Tibial nerve (tissue), 4 donors: ENCODE results near the gene ITGA1. TPM values are rescaled to one million over a fixed set of nuclear protein-coding genes. Genes with fewer than 3 reads are reported as not detected.

Source experiments
- DNase-seq, 2 donors: peaks; one replicate each; pipeline ENCODE4 v3.0.0-alpha.2; 2019; ENCODE audit warnings: low spot score in 2 of 2
- H3K27ac ChIP-seq, 4 donors: fragments of 200-600 bp; sonication (generic) in 3 of 4; one replicate each; pipeline ENCODE4 v1.5.1; 2017 to 2019; ENCODE audit warnings: mild to moderate bottlenecking in 1 of 4
- H3K27me3 ChIP-seq, 2 donors: fragments of 200-600 bp; sonication (generic) in 1 of 2; one replicate each; pipeline versions ENCODE4 v1.5.1 to v1.6.0; 2017 to 2019
- H3K36me3 ChIP-seq, 3 donors: fragments of 200-600 bp; sonication (generic); one replicate each; pipeline ENCODE4 v1.5.1; 2018 to 2019
- H3K4me1 ChIP-seq, 4 donors: fragments of 200-600 bp; sonication (generic) in 3 of 4; one replicate each; pipeline ENCODE4 v1.5.1; 2017 to 2019
- H3K4me3 ChIP-seq, 4 donors: fragments of 200-600 bp; sonication (generic) in 3 of 4; one replicate each; pipeline ENCODE4 v1.5.1; 2017 to 2019; ENCODE audit warnings: mild to moderate bottlenecking in 1 of 4, moderate library complexity in 1 of 4
- H3K9me3 ChIP-seq, 4 donors: fragments of 200-600 bp; sonication (generic) in 3 of 4; one replicate each; pipeline ENCODE4 v1.5.1; 2017 to 2019
- CTCF ChIP-seq, 5 experiments: fragments of 200-600 bp in 3 of 5; fragments of 450-650 bp in 2 of 5; sonication (generic) in 3 of 5; IDR thresholded peaks; one replicate each; pipeline ENCODE4 v1.5.1; 2016 to 2019; ENCODE audit warnings: antibody characterized with exemption in 5 of 5, mild to moderate bottlenecking in 3 of 5, moderate library complexity in 2 of 5
- EP300 ChIP-seq, 2 donors: sonication (generic); formaldehyde crosslinking; IDR thresholded peaks; one replicate each; pipeline ENCODE4 v1.6.1; 2017; ENCODE audit warnings: antibody characterized with exemption in 2 of 2, mild to moderate bottlenecking in 1 of 2
- POLR2A ChIP-seq, 2 donors: fragments of 450-650 bp; IDR thresholded peaks; one replicate each; pipeline ENCODE4 v1.6.1; 2017; ENCODE audit warnings: antibody characterized with exemption in 2 of 2, mild to moderate bottlenecking in 2 of 2, moderate library complexity in 2 of 2
- WGBS, 2 donors: methylation state at CpG; one replicate each; pipeline ENCODE4 v1.1.5; 2018; 5-methylcytosine and 5-hydroxymethylcytosine counted together
- total RNA-seq, 4 donors: library from RNA; depleted of rRNA; stranded (reverse); fragments of >200 nt; gene quantifications; one replicate each; pipeline ENCODE4 v1.1.0, GENCODE V29; 2016

The ITGA1 gene
- total RNA-seq, 4 donors from 2014 or later: 26.8 to 62.5 (median 27.7) TPM

GRCh38 chr5:52784737-52785136 is 3.0 kb upstream of the ITGA1 start:
- H3K4me1 ChIP-seq: peaks cover 0 to 20% (median 6%) of the 10 kb centered on the region in 4 donors
- no peak overlapping the region for H3K27ac ChIP-seq
- H3K9me3 ChIP-seq: no peaks in the 10 kb centered on the region
- no peak for DNase-seq
- H3K27me3 ChIP-seq: no peaks in the 10 kb centered on the region
- TF ChIP-seq POLR2A (IDR thresholded peaks at IDR 0.05) (no peak), CTCF (IDR thresholded peaks at IDR 0.05) (no peak), EP300 (IDR thresholded peaks at IDR 0.05) (no peak)
- H3K4me3 ChIP-seq: no peak overlapping the region
- 63 to 73% methylated on average over 6 of the region's 6 CpGs for WGBS, 2 donors
- no peaks in the 10 kb centered on the region for H3K36me3 ChIP-seq

GRCh38 chr5:52786391-52786790 is 1.3 kb upstream of the ITGA1 start:
- WGBS, 2 donors: 31 to 34% methylated on average over 4 of the region's 4 CpGs
- H3K4me1 ChIP-seq: peaks cover 0 to 31% (median 6%) of the 10 kb centered on the region in 4 donors
- no peak overlapping the region for H3K4me3 ChIP-seq
- no peak for TF ChIP-seq POLR2A (IDR thresholded peaks at IDR 0.05)
- TF ChIP-seq CTCF (IDR thresholded peaks at IDR 0.05): no peak
- no peak for TF ChIP-seq EP300 (IDR thresholded peaks at IDR 0.05)
- no peaks in the 10 kb centered on the region for H3K27me3 ChIP-seq
- H3K9me3 ChIP-seq: no peaks in the 10 kb centered on the region
- H3K36me3 ChIP-seq: no peaks in the 10 kb centered on the region
- peak overlapping the region in 1 of 4 donors; percentile 94 for H3K27ac ChIP-seq
- DNase-seq: no peak

GRCh38 chr5:52786949-52787599 is 642 bp upstream of the ITGA1 start:
- TF ChIP-seq EP300 (IDR thresholded peaks at IDR 0.05) (no peak), CTCF (IDR thresholded peaks at IDR 0.05) (peak in 2 of 5 experiments; percentile 19 to 28)
- Histone ChIP-seq H3K36me3 (no peaks in the 10 kb centered on the region), H3K27ac (peak overlapping the region; percentile 75 to 94 (median 88)), H3K4me3 (peak overlapping the region; percentile 68 to 77 (median 73)), H3K4me1 (peaks cover 0 to 36% (median 6%) of the 10 kb centered on the region in 4 donors), H3K27me3 (no peaks in the 10 kb centered on the region), H3K9me3 (no peaks in the 10 kb centered on the region)
- WGBS, 2 donors: 6 to 8% methylated on average over 11 of the region's 11 CpGs
- DNase-seq: no peak

- peaks cover 0 to 43% (median 6%) of the 10 kb centered on the region in 4 donors for H3K4me1 ChIP-seq
Measured at GRCh38 chr5:52788505-52788821, 747 bp downstream of the ITGA1 start.

More at GRCh38 chr5:52788505-52788821, 747 bp downstream of the ITGA1 start:
- TF ChIP-seq POLR2A (IDR thresholded peaks at IDR 0.05) (no peak), CTCF (IDR thresholded peaks at IDR 0.05) (no peak), EP300 (IDR thresholded peaks at IDR 0.05) (no peak)
- WGBS, 2 donors: 3 to 5% methylated on average over 5 to 7 of the region's 7 CpGs
- DNase-seq: no peak
- H3K36me3 ChIP-seq: no peaks in the 10 kb centered on the region
- peak overlapping the region; percentile 75 to 94 (median 88) for H3K27ac ChIP-seq
- peak overlapping the region; percentile 68 to 77 (median 73) for H3K4me3 ChIP-seq
- no peaks in the 10 kb centered on the region for H3K9me3 ChIP-seq
- H3K27me3 ChIP-seq: no peaks in the 10 kb centered on the region
